Stimulated activated CD4-positive, alpha-beta T cell treated with anti-CD3 and anti-CD28 coated beads, TNF-alpha, amount 100 ng/mL, for 48 hours (primary cell): Measurements from ENCODE around the gene GLTP.

ENCODE experiments used
- DNase-seq, 3 donors: peaks; one replicate each; pipeline ENCODE4 v3.0.0-alpha.2; 2020; ENCODE audit warnings: low read depth in 3 of 3

Gene GLTP

DNA sequence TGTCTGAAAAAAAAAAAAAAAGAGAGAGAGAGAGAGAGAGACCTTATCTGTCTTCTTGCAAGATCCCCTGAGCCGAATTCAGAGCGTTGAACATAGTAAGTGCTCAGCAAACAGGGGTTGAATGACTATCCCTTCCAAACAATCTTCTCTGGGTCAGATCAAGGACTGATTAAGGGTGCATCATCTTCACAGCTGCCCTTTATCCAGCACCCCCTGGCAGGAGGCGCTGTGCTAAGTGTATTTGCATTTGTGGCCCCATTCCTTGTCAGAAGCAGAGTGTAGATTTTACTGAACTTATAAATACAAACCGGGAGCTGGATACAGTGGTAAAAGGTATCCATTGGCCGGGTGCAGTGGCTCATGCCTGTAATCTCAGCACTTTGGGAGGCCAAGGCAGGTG lies 38.3 kb downstream of the GLTP start:
- no peak for DNase-seq

DNA sequence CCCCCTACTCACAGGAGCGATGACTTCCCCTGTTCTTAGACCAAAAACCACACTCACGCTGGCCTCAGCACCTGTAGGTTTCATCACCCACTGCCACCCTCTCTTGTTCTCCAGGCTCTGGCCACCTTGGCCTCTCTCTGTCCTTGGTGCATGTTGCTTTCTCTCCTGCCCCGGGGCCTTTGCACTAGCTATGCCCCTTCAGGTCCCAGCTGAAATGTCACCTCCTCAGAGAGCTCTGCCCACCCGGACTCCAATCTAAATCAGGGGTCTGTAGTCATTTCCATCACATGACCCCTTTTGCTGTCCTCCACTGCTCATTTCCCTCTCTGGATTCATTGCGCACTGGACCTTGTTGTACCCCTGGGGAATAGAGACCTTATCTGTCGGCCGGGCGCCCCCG lies 39.0 kb downstream of the GLTP start:
- DNase-seq, result no peak

GRCh38 chr12:109840305-109841074 lies 39.9 kb downstream of the GLTP start:
- DNase-seq, result no peak

- no peak for DNase-seq
Observed at GRCh38 chr12:109839444-109839843, 40.9 kb downstream of the GLTP start.

DNA sequence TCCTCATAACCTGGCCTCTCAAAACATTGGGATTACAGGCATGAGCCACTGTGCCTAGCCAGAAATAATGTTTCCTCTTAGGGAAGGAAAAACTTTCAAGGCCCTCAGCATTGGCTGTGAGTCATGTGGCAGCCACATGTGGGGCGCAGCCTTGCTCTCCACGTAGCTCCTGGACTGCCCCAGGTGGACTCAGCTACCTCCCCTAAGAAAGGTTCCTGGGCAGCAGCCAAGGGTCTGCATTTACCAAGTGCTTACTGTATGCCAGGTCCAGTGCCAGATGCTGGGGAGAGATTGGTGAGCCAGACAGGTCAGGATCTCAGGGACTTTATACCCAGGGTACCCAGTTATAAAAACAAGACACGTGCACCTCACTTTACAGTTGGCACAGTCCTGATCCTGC lies 43.4 kb downstream of the GLTP start:
- DNase-seq, result no peak

DNA sequence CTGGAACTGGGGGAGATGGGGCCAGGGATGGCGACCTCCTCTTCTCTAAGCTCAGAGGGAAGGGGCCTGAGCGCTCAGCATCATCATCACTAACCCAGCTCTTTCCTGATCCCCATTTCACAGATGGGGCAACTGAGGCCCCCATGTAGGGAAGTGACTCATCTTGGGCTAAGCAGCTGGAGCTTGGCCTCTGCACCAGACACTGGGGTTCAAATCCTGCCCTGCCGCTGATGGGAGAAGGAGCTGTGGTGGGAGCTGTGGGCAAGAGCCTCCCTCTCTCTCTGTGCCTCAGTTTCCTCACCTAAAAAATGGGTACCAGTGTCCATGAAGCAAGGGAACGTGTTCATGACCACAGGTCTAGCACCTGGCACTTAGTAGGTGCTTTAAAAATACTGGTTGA lies 44.5 kb downstream of the GLTP start:
- no peak for DNase-seq

- no peak for DNase-seq
Observed at GRCh38 chr12:109833307-109834189, 46.8 kb downstream of the GLTP start, which contains the start of gene TRPV4. TRPV4 (minus strand) TSS chr12:109833398; CDS start chr12:109814796, 18,602 bp downstream.

GRCh38 chr12:109832541-109833306 lies 47.6 kb downstream of the GLTP start:
- no peak for DNase-seq

DNA sequence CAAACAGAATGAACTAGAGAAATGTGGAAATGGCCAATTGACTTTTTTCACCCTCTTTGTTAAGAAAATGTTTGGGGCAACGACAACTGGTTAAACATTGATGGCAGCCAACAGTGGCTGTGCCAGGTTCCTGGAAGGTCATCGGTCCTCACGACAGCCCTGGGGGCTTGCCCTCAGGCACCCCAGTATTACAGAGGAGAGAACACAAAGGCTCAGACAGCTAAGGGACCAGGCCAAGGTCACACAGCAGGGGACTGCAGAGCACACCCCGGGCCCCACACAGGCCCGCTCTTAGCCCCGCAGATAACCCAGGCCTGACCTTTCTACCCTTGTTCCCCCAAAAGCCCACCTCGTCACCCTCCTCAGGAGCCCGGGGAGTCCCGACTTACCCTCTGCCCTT lies 48.4 kb downstream of the GLTP start:
- no peak for DNase-seq

- DNase-seq, result no peak
Observed at GRCh38 chr12:109831365-109831764, 49.0 kb downstream of the GLTP start.

DNA sequence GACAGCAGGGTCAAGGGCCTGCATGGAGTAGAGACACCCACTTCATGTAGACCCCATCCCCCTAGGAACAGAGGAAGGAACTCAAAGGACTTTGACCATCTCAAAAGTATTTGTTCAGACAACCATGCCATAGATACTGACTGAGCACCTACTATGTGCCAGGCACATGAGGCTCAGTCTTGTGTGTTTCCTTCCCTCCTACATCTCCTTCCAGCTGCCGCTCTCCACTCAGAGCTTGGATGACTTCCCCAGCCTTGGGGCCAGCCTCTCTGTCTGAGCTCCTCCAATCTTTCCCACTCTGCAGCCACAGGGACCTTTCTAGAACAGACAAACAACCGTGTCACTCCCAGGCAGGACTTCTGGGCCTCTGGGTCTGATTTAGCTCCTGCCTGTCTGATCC lies 49.6 kb downstream of the GLTP start:
- no peak for DNase-seq

DNA sequence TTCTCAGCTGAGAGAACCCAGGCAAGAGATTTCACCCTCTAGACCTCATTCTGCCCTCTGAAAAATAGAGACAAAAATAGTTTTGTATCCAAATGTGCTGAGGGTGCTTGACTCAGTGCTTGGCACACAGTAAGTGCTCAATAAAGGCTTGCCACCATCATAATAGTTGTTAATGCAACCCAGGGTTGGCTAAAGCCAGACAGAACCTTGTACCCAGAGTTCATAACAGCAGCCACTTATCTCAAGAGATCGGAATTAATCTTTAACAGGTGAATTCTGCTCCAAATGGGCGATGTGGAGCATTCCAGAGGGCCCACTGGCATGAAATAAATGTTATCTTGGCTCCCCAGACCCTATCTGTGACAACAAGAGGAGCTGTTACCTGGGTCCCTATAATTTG lies 50.1 kb downstream of the GLTP start:
- no peak for DNase-seq

DNA sequence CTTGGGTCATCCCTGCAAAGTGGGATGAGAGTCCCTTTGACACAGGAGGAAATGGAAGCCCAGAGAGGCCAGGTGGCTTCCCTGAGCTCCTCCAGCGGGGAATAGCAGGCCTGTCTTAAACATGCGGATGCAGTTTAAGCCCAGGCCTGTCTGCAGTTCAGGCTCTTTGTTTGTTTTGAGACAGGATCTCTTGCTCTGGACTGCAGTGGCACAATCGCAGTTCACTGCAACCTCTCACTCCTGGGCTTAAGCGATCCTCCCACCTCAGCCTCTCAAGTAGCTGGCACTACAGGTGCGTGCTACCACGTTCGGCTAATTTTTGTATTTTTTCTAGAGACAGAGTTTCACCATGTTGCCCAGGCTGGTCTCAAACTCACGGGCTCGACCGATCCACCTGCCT lies 50.7 kb downstream of the GLTP start:
- DNase-seq, result no peak

GRCh38 chr12:109828754-109829511 lies 51.4 kb downstream of the GLTP start:
- DNase-seq, result no peak

- DNase-seq, result no peak
Observed at GRCh38 chr12:109827566-109828550, 52.5 kb downstream of the GLTP start.

GRCh38 chr12:109827080-109827479 lies 53.3 kb downstream of the GLTP start:
- no peak for DNase-seq

DNA sequence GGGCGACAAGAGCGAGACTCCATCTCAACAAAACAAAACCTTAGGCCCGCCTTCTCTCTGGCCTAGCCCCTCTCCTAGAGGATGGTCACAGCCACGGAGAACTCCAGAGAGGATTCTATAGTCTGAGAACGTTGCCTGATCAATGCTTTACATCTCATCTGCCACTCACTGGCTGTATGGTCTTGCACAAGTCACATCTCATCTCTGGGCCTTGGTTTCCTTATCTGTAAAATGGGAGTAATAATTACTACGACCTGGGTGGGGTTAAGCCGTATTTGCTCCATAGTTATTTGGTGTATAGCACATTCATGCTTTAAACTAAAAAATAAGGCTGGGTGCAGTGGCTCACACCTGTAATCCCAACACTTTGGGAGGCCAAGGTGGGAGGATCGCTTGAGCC lies 55.6 kb downstream of the GLTP start:
- DNase-seq, result no peak

GRCh38 chr12:109822951-109823411 lies 57.4 kb downstream of the GLTP start:
- DNase-seq, result no peak

DNA sequence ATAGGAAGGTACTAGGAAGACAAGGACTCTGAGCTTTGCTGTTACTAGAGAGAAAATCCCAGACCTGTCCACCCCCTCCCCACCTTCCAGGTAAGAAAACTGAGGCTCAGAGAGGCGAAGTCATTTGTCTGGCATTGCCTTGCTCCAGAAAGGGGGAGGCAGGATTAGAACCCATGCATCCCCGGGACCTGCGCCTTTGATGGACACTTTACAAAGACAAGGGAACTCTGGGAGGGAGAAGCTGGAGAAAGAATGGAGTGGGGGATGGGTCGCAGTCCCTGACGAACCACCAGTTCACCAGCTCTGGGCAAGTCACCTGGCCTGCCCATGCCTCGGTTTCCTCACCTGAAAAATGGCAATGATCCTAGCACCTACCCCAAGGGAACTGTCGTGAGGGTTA lies 57.9 kb downstream of the GLTP start:
- DNase-seq, result no peak

GRCh38 chr12:109821968-109822367 lies 58.4 kb downstream of the GLTP start:
- no peak for DNase-seq
